Tibial nerve (tissue), 4 donors: Measurements from ENCODE around the gene ZNF711. TPM values are rescaled to one million over a fixed set of nuclear protein-coding genes. Genes with fewer than 3 reads are reported as not detected.
"Not testable (repeated sequence)": the region's sequence is repeated elsewhere in the genome, so short reads cannot be mapped to it uniquely, and the experiment has no call there.

Experiments used
- DNase-seq, 2 donors: peaks; one replicate each; pipeline ENCODE4 v3.0.0-alpha.2; 2019; ENCODE audit warnings: low spot score in 2 of 2
- H3K27ac ChIP-seq, 4 donors: fragments of 200-600 bp; sonication (generic) in 3 of 4; one replicate each; pipeline ENCODE4 v1.5.1; 2017 to 2019; ENCODE audit warnings: mild to moderate bottlenecking in 1 of 4
- H3K27me3 ChIP-seq, 2 donors: fragments of 200-600 bp; sonication (generic) in 1 of 2; one replicate each; pipeline versions ENCODE4 v1.5.1 to v1.6.0; 2017 to 2019
- H3K36me3 ChIP-seq, 3 donors: fragments of 200-600 bp; sonication (generic); one replicate each; pipeline ENCODE4 v1.5.1; 2018 to 2019
- H3K4me1 ChIP-seq, 4 donors: fragments of 200-600 bp; sonication (generic) in 3 of 4; one replicate each; pipeline ENCODE4 v1.5.1; 2017 to 2019
- H3K4me3 ChIP-seq, 4 donors: fragments of 200-600 bp; sonication (generic) in 3 of 4; one replicate each; pipeline ENCODE4 v1.5.1; 2017 to 2019; ENCODE audit warnings: mild to moderate bottlenecking in 1 of 4, moderate library complexity in 1 of 4
- H3K9me3 ChIP-seq, 4 donors: fragments of 200-600 bp; sonication (generic) in 3 of 4; one replicate each; pipeline ENCODE4 v1.5.1; 2017 to 2019
- EP300 ChIP-seq, 2 donors: sonication (generic); formaldehyde crosslinking; IDR thresholded peaks; one replicate each; pipeline ENCODE4 v1.6.1; 2017; ENCODE audit warnings: antibody characterized with exemption in 2 of 2, mild to moderate bottlenecking in 1 of 2
- POLR2A ChIP-seq, 2 donors: fragments of 450-650 bp; IDR thresholded peaks; one replicate each; pipeline ENCODE4 v1.6.1; 2017; ENCODE audit warnings: antibody characterized with exemption in 2 of 2, mild to moderate bottlenecking in 2 of 2, moderate library complexity in 2 of 2
- WGBS, 2 donors: methylation state at CpG; one replicate each; pipeline ENCODE4 v1.1.5; 2018; 5-methylcytosine and 5-hydroxymethylcytosine counted together
- total RNA-seq, 4 donors: library from RNA; depleted of rRNA; stranded (reverse); fragments of >200 nt; gene quantifications; one replicate each; pipeline ENCODE4 v1.1.0, GENCODE V29; 2016
- TF ChIP-seq, protein P1 (sequence below), 5 experiments: fragments of 200-600 bp in 3 of 5; fragments of 450-650 bp in 2 of 5; sonication (generic) in 3 of 5; IDR thresholded peaks; one replicate each; pipeline ENCODE4 v1.5.1; 2016 to 2019; ENCODE audit warnings: antibody characterized with exemption in 5 of 5, mild to moderate bottlenecking in 3 of 5, moderate library complexity in 2 of 5

ZNF711 gene
- total RNA-seq, 4 donors from 2014 or later: 1.2 to 2.8 (median 1.7) TPM

DNA sequence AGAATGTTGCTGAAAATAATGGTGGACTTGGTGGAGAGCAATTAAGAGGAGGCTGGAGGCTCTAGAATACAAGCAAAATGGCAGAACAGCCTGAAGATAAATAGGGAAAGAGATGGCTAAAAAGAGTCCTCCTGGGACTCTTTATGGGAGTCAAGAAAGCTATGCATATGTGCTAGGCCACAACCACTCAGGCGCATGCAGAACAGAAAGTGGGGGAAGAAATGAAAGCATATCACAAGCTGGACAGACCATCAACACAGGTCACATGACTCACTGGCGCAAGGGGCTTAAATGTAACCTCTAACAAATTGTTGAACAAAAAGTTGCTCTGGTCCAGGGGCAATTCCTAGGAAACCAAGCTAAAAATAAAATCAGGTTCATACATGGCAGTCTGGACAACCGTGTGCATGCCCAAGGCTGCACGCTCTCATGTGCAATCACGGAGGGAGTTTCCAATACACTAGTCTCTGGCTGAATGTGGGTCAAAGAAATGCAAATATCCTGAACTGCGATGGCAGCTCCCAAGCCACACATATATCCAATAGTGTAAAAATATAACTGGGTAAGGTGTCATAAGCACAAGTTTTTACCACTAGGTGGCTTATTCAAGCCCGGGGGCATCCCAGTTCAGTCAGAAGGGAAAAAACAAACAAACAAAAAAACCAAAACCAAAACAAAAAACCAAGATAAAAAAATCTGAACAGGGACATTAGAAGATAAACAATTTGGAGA lies 45.4 kb downstream of the ZNF711 start:
- H3K27me3 ChIP-seq: no peaks in the 10 kb centered on the region
- no peaks in the 10 kb centered on the region for H3K4me1 ChIP-seq
- 78 to 93% methylated on average over 7 of the region's 7 CpGs for WGBS, 2 donors
- H3K27ac ChIP-seq: no peak overlapping the region
- no peaks in the 10 kb centered on the region for H3K36me3 ChIP-seq
- H3K9me3 ChIP-seq: peaks cover 0 to 2% (median 0%) of the 10 kb centered on the region in 4 donors
- H3K4me3 ChIP-seq: no peak overlapping the region
- no peak for DNase-seq
- no peak for TF ChIP-seq EP300 (IDR thresholded peaks at IDR 0.05)
- TF ChIP-seq, protein P1, sequence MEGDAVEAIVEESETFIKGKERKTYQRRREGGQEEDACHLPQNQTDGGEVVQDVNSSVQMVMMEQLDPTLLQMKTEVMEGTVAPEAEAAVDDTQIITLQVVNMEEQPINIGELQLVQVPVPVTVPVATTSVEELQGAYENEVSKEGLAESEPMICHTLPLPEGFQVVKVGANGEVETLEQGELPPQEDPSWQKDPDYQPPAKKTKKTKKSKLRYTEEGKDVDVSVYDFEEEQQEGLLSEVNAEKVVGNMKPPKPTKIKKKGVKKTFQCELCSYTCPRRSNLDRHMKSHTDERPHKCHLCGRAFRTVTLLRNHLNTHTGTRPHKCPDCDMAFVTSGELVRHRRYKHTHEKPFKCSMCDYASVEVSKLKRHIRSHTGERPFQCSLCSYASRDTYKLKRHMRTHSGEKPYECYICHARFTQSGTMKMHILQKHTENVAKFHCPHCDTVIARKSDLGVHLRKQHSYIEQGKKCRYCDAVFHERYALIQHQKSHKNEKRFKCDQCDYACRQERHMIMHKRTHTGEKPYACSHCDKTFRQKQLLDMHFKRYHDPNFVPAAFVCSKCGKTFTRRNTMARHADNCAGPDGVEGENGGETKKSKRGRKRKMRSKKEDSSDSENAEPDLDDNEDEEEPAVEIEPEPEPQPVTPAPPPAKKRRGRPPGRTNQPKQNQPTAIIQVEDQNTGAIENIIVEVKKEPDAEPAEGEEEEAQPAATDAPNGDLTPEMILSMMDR (IDR thresholded peaks at IDR 0.05): no peak
- no peak for TF ChIP-seq POLR2A (IDR thresholded peaks at IDR 0.05)

DNA sequence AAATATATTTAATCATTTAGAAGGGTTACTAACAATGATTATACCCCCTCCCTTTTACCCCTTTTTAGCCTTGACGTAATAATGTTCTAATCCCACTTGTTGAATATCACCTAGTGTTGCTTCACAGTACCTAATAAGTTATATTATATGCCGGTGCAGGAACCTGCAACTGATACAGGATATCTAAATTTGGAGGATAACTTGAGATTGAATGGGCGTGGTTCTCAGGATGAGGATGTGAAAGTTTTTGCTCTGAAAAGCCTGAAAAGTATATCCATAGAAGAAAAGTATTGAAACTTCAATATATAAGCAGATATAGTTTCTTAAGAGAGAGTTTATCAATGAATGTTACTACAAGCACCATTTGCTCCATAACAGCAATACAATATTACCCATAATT lies 59.8 kb downstream of the ZNF711 start:
- no peak overlapping the region for H3K4me3 ChIP-seq
- TF ChIP-seq, protein P1 (IDR thresholded peaks at IDR 0.05): no peak
- no peak for TF ChIP-seq EP300 (IDR thresholded peaks at IDR 0.05)
- no peak for TF ChIP-seq POLR2A (IDR thresholded peaks at IDR 0.05)
- H3K36me3 ChIP-seq: no peaks in the 10 kb centered on the region
- no peak overlapping the region for H3K27ac ChIP-seq
- no peaks in the 10 kb centered on the region for H3K9me3 ChIP-seq
- H3K4me1 ChIP-seq: no peaks in the 10 kb centered on the region
- DNase-seq: no peak
- no peaks in the 10 kb centered on the region for H3K27me3 ChIP-seq
- 71 to 89% methylated on average over 3 of the region's 3 CpGs for WGBS, 2 donors

DNA sequence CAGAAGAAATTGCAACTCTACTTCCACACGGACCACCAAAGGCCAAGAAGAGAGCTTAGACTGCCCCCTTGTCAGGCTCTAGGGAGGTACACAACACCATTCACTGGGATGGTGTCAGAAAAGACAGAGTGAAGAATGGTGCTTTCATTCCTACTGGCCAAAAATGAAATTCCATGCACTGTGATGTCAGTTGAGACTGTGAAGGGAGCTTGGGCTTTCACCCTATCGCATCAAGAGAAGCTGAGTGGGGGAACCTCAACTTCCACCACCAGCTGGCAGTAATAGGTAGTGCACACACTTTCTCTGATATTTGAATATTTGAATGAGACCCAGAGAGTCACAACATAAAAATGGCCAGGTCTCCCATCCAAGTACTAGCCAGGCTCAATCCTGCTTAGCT lies 65.9 kb downstream of the ZNF711 start:
- no peak overlapping the region for H3K27ac ChIP-seq
- H3K27me3 ChIP-seq: no peaks in the 10 kb centered on the region
- WGBS, 2 donors: 75 to 91% methylated on average over 2 of the region's 2 CpGs
- no peak overlapping the region for H3K4me3 ChIP-seq
- no peak for DNase-seq
- no peaks in the 10 kb centered on the region for H3K36me3 ChIP-seq
- H3K4me1 ChIP-seq: no peaks in the 10 kb centered on the region
- no peaks in the 10 kb centered on the region for H3K9me3 ChIP-seq
- TF ChIP-seq EP300 (IDR thresholded peaks at IDR 0.05) (no peak), POLR2A (IDR thresholded peaks at IDR 0.05) (no peak)
- TF ChIP-seq, protein P1 (IDR thresholded peaks at IDR 0.05): no peak

DNA sequence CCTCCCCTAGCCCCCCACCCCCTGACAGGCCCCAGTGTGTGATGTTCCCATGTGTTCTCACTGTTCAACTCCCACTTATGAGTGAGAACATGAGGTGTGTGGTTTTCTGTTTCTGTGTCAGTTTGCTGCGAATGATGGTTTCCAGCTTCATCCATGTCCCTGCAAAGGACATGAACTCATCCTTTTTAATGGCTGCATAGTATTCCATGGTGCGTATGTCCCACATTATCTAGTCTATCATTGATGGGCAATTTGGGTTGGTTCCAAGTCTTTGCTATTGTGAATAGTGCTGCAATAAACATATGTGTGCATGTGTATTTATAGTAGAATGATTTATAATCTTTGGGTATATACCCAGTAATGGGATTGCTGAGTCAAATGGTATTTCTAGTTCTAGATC lies 67.6 kb downstream of the ZNF711 start:
- not testable (repeated sequence) for H3K9me3 ChIP-seq, DNase-seq, H3K4me3 ChIP-seq, H3K27me3 ChIP-seq, H3K27ac ChIP-seq, H3K4me1 ChIP-seq, H3K36me3 ChIP-seq
- 91 to 96% methylated on average over 2 of the region's 2 CpGs for WGBS, 2 donors

Other genes with a start within 250 kb of the ZNF711 start
- 10 to 100 TPM in 3 of 4 donors, 1 to 10 TPM in 1; 8.4 to 19.2 (median 13.3) TPM for gene APOOL, start 240.1 kb upstream of the ZNF711 start, total RNA-seq
- gene SATL1, start 212 bp upstream of the ZNF711 start, total RNA-seq: not detected
- gene POF1B, start 135.7 kb downstream of the ZNF711 start, total RNA-seq: under 1 TPM in 2 of 4 donors, not detected in 2; 0.44 to 0.63 TPM